Measurements from ENCODE around the gene FGGY.
"Not testable (repeated sequence)": the region's sequence is repeated elsewhere in the genome, so short reads cannot be mapped to it uniquely, and the experiment has no call there.

The FGGY gene

DNA sequence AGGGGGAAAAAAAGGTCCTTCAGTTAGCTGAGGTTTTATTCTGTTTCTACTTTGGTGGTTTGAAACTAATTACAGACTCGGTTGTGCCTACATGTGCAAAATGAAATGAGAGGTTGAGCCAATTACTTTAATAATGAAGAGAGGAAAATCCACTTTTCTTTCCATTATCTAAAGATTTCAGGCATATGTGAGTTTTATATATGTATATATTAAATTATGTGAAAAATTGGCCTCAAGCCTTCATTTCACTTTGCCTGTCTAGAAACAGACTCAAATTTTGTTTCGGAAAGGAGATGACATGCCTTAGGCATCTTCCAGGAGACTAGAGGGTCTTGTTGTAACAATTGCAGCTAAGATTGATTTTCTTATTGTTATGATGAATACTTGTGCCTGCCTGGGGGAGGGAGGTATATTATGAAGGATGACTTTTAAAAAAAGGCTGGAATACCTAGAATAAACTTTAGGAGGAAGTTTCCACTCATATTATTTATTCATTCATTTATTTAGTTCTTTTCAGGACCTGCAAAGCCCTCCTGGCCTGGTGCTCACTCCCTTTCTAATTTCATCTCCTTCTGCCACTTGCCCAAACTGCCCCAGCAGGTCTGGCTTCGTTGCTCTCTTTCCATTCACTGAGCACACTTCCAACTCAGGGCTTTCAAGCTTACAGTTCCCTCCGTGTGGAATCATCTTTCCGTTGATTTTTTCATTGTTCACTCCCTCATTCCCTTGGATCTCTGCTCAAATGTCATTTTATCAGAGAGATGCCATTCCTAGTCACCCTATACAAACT, 423.6 kb downstream of the FGGY start:
- no peak for DNase-seq

GRCh38 chr1:59730302-59730701, 433.4 kb downstream of the FGGY start:
- DNase-seq: no peak

DNA sequence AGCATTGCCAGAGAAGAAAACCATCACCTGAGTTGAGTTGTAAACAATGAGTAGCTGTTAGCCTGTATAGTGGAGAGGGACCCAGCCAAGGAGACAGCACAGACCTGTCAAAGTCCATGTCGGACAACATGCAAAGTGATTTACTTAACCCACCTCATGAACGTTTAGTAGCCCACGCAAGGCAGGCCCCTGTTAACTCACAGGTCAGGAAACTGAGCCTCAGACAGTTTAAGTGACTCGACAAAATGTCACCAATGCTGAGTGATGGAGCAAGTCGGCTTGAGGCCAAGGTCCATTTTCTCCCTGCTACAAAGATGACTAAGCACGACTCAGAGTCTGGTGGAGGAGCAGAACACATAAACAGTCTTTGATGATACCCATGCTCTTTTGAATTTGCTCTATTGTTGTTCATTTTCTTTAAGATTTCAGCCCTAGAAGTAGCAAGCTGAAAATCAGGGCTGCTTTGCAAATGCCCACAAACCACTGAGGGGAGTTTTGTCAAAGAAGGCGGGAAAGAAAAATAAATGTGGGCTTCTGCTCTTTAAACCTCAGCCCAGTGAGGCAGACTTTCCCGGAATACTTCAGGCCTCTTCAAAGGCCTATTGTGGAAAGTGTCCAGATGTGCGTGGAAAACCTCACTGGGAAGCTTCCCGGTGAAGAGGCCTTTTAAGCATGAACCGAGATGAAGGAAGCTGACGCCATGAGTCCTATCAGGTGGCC, 434.0 kb downstream of the FGGY start:
- no peak for DNase-seq

DNA sequence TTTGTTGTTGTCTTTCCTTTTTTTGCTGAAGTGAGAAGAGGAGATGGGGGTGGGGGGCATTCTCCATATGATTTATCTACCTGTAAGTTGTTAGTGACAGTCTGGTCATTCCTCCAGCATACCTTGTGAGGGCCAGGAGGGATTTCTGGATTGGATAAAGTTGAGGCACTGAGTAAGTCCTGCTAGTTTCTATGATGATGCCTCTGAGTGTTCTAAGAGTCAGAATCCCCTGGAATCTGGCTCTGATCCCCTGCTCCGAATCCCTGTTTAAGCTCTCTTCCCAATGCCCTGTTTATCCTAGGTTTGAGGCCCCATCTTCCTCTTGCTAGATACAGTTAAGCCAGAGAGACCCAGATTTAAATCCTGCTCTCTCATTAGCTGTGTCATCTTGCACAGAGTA, 434.7 kb downstream of the FGGY start:
- no peak for DNase-seq

DNA sequence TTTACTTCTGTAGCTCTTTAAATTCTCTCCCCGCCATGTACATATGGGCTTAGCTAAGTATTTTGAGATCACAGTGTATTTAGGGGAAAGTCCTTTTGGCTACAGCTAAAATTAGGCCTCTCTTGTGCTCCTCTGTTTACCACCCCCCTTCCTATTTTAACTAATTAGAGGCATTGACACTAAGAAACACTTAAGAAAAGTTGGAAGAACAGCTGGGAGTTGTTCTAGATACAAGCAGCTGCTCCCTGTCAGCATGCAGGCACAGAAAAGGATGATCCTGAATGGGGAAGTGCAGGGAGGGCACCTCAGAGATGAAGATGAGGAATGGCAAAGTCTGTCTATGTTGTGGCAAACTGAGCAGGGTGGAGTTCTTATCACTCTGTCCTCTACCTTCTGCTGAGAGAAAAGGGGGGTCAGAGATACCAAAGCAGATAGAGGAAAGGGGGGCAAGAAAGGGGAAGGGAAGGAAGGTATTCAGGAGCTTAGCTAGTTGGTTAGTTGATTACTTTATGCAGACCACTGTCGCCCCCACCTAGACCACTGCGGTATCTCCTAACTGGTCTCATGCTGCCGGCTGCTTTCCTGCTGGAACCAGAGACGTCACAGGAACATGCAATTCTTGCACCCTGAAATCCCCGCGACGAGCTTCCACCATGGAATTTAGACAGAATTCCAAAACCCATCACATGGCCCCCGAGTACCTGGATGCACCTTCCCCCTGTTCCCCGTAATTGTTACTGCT, 435.5 kb downstream of the FGGY start:
- DNase-seq: no peak

DNA sequence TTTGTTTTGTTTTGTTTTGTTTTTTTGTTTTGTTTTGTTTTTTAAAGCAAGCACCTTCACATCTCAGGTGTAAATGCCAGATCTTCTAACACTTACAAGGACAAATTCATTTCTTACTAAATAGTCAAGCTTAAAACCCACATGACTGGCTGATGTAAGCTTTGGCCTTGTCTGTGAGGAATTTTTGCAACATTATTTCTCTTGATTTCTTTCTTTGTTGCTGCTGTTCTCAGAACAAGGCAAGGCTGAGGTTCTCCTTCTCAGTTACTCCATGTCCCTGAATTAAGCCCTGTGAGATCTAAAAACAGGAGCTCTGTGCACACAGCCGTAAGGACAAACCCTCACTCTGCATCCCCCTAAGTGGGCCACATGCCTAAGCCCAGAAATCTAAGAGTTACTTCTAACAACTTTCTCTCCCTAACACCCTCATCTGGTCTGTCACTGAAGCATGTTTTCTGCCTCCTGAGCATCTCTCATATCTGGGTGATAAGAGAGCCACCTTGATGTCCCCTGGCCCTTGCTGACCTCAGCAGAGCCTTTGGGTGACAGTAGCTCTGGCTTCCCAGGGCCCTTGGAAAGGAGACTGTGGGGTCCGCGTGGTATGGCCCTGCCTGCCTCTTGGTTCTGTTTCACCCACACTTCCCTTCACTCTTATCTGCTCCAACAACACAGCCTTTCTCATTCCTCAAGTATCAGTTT, 436.7 kb downstream of the FGGY start:
- DNase-seq: no peak

- DNase-seq: not testable (repeated sequence)
Observed at GRCh38 chr1:59735927-59736326, 439.0 kb downstream of the FGGY start.

DNA sequence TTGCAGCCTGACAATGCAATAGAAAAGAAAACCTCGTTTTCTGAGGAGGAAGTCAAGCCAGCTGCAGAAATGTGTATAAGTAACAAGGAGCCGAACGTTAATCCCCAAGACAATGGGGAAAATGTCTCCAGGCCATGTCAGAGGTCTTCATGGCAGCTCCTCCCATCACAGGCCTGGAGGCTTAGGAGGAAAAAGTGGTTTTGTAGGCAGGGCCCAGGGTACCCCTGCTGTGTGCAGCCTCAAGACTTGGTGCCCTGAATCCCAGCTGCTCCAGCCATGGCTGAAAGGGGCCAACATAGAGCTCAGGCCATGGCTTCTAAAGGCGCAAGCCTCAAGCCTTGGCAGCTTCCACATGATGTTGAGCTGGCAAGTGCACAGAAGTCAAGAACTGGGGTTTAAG, 439.9 kb downstream of the FGGY start:
- no peak for DNase-seq

GRCh38 chr1:59737638-59738037, 440.7 kb downstream of the FGGY start:
- no peak for DNase-seq

GRCh38 chr1:59738152-59738551, 441.3 kb downstream of the FGGY start:
- no peak for DNase-seq

GRCh38 chr1:59738591-59739015, 441.7 kb downstream of the FGGY start:
- DNase-seq: no peak

DNA sequence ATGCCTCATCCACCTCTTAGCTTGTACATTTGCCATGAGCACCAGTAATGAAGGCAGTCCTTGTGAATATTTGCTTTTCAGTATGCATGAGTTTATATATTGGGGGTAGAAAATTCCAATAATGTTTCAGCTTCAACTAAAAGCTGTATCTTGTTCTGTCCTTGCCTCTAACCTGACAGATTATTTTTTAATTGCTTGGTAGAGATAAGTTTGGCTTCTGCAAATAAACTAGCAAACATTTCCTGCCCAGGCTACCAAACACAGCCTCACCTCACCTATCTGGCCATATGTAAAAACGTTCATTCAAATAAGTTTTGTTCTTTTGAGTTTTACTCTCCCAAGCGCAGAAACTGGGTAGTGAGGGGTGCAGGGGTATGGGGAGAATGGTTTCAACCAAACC, 442.2 kb downstream of the FGGY start:
- DNase-seq: no peak

DNA sequence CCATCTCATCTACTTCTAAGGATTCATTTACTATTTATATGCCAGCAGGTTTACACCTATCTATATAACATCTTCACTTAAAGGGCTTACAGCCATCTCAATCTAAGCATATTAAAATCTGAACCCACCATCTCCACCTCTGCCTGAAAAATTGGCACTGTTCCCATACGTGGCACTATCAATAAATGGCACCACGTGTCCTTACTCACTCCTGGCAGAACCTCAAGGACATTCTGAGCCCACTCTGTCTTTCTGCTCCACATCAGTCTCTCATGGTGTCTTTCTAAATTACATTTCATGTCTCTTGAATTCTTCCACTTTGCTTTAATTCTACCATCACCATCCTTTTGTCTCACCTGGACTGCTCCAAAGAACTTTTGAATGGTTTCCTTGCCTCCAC, 445.6 kb downstream of the FGGY start:
- DNase-seq: no peak

DNA sequence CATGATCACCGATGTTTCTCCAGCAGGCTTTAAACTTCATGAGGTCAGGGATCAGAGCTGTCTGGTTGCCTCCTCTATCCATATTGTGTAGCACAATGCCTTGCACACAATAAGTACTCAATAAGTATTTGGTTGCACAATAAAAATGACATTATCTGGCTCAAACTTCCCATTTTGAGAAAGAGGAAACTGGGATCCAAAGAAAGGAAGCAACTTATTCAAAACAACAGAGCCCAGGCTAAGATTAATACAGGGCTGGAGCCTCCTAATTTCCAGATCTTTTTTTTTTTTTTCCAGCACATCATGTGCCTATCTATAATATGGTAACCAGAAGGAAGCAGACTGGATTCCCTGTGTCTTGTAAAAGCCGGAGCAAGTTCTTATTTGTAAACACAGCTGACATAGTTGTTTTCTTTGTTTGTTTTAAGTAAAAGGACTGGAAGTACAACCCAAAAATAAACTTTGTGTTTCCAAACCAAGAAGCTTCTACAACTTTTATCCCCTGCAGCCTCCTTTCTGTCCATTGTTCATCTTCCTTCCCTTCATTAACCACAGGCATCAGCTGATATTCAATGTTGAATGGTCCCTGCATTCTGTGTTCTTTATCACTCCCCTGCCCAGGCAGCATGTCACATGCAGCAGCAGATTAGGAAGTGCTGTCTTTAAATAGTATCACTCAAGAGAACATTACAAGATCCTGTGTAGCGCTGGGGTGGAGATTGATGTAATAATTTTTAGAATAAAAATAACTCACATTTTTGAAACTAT, 446.6 kb downstream of the FGGY start:
- no peak for DNase-seq

- DNase-seq: peak; percentile 16
Observed at GRCh38 chr1:59747420-59748024, 450.6 kb downstream of the FGGY start.

DNA sequence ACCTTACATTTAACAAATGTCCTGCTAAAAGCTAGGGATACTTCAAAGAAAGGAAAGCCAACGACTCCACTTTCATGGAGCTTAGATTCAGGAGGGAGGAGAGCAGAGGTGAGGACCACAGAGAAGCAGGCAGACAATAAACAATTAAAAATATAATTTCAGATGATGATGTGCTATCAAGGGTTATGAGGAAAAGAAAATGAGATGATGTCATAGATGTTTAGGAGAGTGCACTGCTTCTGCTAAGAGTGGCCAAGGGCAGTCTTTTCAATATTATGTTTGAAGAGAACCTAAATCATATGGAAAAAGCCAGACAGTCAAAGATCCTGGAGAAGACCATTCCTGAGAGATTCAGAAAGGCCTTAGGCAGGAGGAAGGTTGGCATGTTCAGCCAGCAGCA, 451.2 kb downstream of the FGGY start:
- DNase-seq: no peak

DNA sequence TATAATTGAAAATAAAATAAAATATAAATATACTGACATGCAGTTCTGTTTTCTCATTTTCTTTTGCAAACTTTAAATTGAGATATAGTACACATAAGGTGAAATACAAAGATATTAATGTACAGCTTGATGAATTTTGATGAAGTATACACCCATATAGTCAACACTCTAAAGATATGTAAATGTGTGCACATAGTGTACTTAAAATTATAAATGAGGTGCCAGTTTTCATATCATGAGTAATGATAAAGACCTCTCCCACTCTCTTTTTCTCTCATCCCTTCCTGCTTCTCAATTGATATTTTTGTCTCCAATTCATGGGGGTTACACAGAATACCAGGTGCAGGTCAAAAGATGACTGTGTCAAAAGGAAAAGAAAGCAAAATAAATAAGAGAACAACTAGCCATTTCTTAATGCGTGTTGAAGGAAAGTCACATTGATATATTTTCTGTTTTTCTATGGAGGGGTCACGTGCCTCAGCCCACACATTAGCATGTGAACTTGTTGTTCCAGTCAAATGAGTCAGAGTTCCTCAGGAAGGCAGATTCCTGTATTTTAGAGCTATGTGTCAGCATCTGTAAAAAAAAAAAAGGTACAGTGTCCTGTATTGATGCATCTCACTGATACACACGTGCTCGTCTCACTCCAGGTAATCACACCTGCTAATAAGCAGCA, 453.6 kb downstream of the FGGY start:
- no peak for DNase-seq

DNA sequence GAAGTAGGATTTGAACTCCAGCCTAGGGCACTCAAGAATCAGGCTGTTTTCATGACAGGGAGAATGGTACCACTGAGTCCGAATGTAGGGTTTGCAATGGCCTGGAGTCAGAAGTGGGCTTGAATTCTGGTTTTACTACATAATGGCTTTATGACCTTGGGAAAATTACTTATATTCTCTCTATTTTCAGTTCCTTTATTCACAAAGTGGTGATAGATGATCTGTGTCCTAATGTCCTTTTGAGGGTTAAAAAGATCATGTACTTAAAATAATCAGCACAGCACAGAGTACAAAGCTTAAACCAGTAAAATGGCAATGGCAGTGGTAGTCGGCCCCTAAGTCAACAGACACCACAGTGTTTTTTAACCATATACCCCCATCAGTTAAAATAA, 454.1 kb downstream of the FGGY start:
- no peak for DNase-seq

DNA sequence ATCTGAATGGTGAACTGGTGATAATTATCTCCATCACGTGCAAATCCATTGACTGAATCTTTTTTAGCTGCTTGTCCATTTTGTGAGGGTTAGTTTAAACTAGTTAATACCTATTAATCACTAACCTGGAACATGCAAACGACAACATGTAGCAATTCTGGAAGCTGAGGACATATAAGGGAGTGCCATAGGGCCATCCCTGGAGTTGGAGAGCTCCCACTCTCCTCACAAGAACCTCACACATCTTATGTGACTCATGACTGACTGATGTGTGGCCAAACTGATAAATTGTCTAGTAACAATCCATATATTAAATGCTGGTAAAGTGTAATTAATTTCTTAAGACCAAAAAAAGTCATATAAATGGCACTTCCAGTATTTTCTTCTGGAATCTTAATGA, 454.9 kb downstream of the FGGY start:
- DNase-seq: no peak

- DNase-seq: no peak
Observed at GRCh38 chr1:59752556-59753414, 455.9 kb downstream of the FGGY start.

All from NCI-H748 treated with DMSO at 0.1 percent for 48 hours (cell line).